SIG-M5 treated with dmso at 0.1 percent for 504 hours (cell line): ENCODE data around the gene CCL14.
A peak's percentile ranks its signal among the peaks of the same experiment; 100 is the strongest.

ENCODE experiments used
- DNase-seq: peaks from one replicate; lab custom pipeline; 2025; ENCODE audit not compliant: unreplicated experiment; lab: John Stamatoyannopoulos, UW

CCL14 gene

DNA sequence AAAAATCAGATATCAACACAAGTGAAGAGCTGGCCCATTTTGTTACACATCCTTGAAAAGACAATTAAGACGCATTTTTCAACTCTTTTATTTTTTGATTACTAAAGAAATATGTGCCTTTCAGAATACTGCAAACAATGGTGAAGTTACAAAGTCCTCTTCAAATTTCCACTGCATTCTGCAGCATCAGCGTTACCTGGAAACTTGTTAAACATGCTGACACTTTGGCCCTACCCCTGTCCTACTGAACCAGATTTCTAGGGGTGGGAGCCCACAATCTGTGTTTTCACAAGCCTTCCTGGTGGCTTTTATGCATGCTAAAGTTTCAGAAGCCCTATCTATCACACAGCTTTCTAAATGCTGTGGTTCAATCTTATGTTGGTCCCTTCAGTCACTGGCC, 4.5 kb upstream of the CCL14 start:
- no peak for DNase-seq

DNA sequence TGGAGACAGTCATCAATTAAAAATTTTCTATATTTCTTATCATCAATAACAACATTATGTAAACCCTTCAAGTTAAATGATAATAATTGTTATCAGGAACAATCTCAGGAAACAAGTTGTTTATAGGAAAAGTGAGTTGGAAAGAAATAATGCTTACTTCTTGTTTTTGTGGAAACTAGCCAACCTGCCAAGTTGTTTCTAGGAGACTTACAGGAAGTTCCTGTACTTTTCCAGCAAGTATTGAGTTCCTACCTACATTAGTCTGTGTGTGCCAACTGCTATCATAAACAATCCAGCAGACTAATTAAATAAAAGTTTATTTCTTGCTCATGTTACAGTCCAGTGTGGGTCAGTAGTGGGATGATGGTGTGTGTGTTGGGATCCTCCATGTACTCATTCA, 1.6 kb upstream of the CCL14 start:
- no peak for DNase-seq

DNA sequence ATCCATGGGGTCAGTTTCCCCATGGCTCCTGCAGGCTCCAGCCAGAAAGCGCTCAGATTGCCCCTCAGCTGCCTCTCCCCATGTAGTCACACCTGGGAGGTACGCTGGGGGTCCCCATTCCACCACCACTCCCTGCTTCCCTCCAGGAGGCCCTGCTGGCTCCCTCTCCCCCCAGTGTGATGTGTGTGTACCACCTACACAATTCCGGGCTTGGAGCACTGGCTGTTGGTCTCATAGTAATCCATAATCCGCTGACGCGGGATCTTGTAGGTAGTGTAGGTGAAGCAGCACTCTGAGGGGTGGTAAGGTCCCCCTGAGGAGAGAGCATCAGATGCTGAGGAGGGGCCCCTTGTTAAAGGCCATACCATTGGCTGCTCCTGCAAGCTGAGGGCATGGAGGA, 2.4 kb downstream of the CCL14 start:
- no peak for DNase-seq

DNA sequence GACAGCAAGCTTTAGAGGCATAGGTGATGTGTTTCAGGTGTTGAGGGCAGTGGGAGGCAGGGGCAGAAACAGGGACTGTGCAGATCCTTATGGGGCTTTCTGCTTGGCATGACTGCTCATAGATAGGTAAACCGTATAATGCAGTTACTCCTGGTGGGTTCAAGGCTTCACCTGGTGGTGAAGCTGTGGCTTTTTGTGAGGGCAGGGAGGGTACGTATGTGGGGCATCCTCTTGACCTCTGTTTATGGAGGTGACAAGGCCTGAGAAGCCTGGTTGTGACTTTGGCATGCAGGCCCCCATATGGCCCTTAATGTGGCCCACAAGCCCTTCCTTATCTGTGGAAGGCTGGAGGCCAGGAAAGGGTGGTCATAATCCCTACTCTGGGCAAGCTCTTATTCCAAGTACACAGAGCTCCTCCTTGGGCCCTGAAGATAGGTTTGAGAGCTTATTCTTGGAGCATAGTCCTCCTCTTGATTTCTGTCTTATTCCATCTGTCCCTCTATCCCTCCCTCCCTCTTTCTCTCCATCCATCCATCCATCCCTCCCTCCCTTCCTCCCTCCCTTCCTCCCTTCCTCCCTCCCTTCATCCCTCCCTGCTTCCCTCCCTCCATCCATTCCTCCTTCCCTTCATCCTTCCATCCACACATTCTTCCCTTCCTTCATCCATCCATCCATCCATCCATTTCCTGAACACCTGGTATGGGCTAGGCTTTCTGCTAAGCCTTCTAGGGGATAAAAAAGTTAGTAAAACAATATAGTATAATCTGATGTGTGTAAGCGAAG, 3.9 kb downstream of the CCL14 start:
- no peak for DNase-seq

DNA sequence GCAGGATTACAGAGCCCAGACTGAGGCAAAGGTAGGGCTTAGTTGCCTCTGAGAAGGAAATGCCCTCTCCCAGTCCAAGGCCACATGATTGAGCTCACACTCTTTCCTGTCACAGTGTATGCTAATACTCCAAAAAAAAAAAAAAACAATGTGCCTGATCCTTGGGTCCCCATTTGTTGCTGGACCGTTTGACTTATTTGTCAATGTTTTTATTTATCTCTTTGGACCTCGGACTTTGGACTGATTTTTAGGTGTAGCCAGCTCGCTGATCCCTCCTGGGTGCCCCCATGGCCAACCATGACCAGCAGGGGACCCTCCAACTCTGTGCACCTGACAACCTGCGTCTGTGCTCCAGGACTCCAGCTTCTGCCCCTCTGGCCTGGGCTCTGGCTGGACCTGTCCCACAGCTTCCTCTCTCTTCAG, 4.6 kb downstream of the CCL14 start:
- no peak for DNase-seq

DNA sequence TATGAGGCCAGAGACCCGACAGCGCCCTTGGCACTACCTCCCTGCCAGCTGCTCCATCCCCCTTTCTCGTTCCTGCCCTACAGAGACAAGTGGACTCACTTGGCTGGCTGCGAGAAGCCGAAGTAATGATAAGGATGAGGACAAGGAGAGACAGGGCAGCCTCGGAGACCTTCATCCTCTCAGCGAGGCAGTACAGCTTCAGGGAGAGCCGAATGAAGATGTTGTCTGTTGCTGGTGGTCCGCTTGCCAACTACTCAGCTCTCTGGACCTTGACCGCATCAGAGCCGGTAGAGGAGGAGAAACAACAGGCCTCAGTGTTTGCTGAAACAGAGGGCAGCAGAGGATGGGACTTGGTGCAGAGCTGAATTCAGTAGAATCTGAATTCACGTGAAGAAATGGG, 5.3 kb downstream of the CCL14 start, which contains the start of gene CCL16:
Gene CCL16, minus strand, starts transcription at position 252 of the 400 bp plus-strand sequence. Its CDS starts 77 bp downstream, at position 175.
- DNase-seq = no peak

DNA sequence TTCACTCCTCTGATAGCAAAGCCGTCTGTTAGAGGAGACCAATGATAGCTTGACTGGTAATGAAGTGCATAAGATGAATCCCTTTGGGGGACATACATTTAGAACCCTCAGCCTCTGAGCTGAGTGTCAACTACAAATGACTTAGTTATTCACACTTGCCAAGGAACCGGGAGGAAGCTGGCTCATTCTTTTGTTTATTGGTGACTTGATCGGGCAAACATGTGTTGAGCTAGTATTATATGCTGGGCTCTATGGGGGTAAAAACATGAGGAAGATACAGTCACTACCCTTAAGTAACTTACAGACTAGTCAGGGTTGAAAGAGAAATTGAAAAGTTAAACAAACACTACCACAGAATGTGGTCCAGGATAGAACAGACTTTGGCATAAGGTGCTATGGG, 8.2 kb downstream of the CCL14 start:
- DNase-seq = no peak

DNA sequence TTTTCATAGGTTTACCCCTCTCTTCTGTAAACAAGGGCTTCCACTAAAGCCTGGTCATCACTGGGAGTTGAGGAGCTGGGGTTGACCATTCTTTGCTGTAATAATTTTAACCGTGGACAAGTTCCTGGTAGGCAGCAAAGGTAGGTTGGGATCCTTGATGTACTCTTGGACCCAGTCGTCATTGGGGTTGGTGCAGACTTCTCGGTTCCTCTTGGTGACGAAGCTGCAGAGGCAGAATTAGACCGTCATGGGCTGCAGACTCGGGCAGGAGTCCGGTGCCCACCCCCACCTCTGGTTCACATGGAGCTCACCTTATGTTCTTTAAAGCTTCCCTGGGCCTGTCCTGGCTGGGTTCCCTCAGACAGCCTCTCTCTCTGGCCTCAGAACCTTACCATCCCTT, 9.0 kb downstream of the CCL14 start:
- no peak for DNase-seq

DNA sequence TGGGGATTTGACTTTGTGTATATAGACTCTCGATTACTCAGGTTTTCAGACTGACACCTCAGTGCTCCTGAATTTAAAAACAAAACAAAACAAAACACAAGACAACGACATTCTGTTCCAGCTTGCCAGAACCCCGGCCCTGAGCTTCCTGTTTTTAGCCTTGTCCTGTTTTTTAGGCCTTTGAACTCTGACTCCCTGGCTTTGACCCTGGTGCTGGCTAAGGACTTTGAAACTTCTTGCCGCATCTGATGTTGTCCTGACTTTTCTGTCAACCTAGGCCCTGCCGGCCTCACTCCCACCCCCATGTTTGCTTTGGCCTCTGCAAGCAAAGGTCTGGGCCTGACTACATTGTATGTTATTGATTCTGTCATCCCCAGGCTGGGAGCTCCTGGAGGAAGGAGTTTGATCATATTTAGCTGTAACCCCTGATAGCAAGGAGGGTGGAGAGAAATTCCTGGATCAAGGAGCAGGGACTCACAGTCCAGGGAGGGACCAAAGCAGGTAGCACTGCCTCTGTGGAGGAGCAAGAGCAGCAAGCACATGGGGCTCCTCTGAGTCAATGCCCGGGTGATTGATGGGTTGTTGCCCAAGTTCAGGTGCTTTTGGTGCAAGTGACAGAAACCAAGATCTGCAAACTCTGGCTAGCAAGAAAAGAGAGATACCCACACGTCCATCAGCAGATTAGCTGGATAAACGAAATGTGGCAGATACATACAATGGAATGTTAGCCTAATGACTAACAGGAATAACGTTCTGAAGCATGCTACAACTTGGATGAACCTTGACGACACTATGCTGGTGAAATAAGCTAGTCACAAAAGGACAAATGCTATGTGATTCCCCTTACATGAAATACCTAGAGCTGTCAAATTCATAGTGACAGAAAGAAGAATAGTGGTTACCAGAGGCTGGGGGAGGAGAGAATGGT, 12.9 kb downstream of the CCL14 start:
- DNase-seq = no peak

DNA sequence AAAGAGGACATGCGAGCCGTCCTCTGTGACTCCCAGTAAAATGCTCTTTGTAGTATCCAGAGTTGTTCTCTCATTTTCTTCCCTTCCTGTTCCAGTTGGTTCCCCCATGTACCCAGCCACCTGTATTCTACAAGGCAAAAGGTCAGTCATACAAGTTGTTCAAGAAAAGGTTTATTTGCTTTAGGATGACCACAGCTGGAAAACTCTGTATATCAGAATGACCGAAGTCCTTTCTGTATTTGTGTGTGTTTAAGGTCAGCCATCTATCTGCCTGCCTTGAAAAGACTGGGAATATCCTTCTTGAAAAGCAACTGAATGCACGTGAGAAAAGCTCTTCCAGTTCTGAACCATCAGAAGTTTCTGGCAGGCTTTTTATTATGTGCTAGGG, 13.6 kb downstream of the CCL14 start:
- no peak for DNase-seq

DNA sequence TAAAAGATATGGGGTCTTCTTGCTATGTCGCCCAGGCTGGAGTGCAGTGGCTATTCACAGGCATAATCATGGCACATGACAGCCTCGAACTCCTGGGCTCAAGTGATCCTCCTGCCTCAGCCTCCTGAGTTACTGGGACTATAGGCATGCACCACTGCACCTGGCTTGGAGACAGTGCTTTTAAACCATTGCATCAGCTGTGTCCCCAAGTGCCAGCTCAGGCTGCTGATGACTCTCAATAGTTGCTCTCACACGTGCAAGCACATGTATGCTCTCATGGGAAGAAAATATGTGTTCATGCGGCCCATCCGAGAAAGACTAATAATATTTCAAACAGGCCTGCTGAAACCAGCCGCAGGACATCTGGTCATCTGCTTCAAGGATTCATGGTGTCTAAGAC, 14.0 kb downstream of the CCL14 start:
- DNase-seq = no peak

DNA sequence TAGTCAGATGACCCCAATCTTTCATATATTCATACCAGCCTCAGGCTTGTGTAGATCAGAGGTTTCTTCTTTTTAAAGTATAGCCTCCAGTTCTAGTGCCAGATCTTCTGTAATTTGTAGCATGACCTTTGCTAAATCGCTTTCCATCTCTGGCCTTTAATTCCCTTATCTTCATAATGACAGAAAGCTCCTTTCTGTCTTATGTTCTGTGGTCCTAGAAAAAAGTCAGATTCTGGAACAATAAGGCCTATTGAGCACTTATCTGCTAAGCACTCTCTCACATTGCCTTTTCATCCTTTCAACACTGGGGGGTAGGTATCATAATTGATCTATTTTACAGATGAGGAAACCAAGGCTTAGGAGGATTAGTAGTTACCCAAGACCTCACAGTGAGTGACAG, 14.5 kb downstream of the CCL14 start:
- DNase-seq = no peak

DNA sequence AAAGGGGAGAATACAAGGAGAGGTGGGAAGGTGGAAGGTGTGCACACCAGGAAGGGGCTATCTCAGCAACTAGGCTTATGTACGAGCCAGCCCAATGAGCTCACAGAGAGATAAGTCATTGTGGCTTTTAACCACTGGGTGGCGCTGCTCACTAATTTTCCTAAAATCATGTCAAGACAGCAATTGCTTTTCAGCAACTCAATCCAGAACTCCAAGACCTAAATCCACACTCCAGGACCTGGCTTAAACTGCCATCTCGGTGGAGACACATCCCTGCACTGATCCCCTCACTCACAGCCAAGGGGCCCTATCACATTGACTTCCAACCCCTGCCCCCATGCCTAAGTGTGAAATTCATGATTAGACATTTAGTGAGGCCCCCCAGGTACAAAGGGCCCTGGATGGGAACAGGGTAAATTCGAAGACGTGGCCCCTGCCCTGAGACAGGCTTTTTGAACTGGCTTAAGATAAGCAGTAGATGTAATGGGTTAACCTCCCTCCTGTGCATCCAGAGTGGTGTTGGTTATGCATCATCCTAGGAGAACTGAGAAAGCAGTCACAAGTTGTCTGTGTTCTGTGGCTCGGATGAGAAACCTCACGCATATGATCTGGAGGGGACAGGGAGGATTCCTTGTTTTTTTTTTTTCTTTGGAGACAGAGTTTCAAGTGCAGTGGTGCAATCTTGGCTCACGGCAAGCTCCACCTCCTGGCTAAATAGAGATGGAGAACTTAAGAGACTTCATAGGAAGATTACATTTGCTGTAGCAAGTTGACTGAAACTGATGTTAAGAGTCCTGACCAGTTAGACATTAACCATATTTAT, 16.8 kb downstream of the CCL14 start:
- DNase-seq = peak; percentile 60

DNA sequence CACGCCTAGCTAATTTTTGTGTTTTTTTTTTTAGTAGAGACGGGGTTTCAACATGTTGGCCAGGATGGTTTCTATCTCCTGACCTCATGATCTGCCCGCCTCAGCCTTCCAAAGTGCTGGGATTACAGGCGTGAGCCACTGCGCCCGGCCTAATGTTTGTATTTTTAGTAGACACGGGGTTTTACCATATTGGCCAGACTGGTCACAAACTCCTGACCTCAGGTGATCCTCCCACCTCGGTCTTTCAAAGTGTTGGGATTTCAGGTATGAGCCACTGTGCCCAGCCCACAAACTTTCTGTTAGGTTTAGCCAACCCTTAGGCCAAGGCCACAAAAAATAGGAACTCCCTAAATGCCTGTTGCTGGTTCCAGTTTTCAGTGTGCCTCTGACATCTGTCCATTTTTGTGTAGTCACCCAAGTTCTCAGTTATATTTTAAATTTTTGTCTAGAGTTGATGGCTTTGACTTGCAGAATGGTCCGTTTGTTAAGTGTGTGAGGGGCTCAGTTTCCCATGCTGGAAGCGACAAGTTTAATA, 17.9 kb downstream of the CCL14 start:
- DNase-seq = no peak

DNA sequence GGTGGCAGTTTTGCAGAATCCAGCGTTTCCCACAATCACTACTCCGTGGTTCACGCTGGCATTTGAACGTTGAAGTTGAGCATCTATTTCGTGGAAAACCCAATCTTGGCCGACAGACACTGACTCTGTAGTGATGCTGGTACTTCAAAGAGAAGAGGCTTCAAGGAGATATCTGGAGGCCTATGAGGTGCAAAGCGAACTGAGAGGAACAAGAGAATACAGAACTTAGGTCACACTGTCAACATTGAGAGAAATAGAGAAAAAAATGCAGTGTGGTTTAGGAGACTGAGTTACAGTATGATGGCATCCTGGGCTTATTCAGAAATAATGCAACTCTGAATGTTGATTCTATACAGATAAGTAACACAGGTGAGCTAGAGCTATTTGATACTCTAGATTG, 21.3 kb downstream of the CCL14 start:
- DNase-seq = no peak

DNA sequence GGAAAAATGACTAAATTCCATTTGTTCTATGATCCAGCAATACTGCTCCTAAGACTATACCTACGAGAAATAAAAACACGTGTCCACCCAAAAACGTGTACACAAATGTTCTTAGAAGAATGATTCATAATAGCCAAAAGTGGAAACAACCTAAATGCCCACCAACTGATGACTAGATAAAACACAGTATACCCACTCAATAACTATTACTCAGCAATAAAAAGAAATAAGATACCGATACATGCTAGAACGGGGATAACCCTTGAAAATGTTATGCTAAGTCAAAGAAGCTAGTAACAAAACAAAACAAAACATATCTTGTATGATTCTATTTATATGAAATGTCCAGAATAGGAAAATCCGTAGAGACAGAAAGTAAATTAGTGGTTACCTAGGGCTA, 22.9 kb downstream of the CCL14 start:
- no peak for DNase-seq

DNA sequence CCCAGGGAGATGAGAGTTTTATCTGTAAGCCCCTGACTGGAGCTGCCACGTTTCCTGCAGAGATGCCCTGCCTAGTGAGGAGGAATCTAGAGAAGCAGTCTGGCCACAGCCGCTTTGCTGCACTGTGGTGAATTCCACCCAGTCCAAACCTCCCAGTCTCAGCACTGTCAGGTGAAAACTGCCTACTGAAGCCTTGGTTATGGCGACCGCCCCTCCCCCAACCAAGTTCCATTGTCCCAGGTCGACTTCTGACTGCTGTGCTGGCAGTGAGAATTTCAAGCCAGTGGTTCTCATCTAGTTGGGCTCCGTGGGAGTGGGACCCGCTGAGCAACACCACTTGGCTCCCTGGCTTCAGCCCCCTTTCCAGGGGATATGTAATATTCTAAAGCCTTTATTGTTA, 32.8 kb downstream of the CCL14 start:
- DNase-seq = no peak

DNA sequence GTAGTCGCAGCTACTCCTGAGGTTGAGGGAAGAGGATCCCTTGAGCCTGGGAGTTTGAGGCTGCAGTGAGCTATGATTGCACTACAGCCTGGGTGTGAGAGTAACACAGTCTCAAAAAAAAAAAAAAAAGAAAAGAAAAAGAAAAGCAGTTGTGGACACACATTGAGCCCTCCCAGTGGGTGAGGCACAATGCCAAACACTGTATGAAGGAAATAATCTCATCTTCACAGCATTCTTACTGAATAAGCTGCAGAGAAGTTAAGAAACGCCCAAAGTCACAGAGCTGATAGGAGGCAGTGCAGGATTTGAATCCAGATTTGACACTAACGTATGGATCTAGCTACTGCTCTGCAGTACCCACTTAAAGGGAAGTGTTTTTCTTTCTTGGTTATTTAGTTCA, 37.1 kb downstream of the CCL14 start:
- no peak for DNase-seq

DNA sequence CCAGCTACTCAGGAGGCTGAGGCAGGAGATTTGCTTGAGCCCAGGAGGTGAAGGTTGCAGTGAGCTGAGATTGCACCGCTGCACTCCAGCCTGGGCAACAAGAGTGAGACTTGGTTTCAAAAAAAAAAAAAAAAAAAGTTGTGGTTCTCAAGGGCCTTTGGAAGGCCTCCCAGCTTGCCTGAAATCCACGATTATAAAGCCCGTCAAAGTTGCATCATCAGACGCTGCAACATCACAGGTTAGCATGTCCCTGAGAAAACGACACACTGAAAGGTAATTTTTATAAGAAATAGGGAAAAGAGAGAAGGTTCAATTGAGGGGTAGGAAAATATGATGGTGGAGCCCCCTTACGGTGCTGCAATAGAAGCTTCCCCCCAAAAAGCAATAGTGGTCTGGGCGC, 38.4 kb downstream of the CCL14 start:
- DNase-seq = no peak

DNA sequence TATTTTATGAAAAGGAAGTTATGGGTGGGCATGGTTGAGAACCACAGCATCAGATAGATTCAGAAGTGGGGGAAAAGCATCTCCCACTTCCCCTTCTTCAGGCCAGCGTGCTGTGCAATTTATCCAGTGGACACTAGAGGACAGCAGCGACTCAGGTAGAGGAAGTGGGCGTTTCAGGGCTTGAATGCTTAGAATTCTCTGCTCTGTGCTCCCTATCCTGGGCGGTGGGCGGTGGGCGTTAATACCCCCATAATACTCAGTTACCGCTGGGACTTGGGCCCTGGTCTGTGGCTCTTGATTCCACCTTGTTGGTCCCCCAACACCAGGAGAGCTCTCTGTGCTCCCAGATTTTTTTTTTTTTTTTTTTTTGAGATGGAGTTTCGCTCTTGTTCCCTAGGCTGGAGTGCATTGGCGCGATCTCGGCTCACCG, 39.4 kb downstream of the CCL14 start:
- DNase-seq = peak; percentile 73

DNA sequence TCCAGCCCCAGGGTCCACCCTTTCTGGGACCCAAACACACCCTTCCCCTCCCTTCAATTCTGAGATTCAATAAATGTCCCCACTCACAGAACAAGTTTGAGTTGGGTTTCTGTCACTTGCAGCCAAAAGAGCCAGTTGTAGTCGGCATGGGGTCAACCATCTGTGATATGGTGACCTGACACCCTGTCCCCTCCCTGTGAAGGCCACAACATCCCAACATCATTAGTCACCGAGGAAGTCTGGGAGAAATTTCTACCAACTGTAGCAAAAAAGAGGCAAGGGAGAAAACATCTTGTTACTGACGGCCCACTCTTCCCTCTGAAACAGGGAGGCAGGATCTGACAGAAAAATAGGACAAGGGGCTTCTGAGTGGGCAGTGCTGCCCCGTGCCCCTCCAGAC, 42.4 kb downstream of the CCL14 start:
- DNase-seq = no peak
